Measurements from ENCODE around the gene STUM.

Gene STUM

DNA sequence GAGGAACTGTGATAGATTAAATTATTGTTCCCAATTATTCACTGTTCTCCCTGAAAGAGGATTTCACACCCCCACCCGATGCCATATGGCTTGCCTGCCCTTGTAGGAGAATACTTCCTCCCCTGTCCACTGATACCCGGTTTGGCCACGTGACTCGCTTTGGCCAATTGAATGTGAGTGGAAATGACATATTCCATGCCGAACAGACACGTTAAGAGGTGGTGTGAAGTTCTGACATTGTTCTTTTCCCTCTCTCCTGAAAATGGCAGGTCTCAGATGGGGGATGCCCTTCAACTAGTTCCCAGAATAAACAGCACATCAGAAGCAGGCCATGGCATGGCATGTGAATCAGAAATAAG is 5.3 kb downstream of the STUM start:
- H3K4me2 ChIP-seq (ENCODE audit: insufficient read depth, low read length) = no peak overlapping the region
- no peaks in the 10 kb centered on the region for H3K4me1 ChIP-seq (ENCODE audit: insufficient read depth, low read length)
- no peaks in the 10 kb centered on the region for H3K9me3 ChIP-seq (ENCODE audit: insufficient read depth, low read length, severe bottlenecking)
- H3K36me3 ChIP-seq (ENCODE audit: insufficient read depth, low read length) = no peaks in the 10 kb centered on the region
- no peak overlapping the region for H3K4me3 ChIP-seq (ENCODE audit: low read depth in 1 of 2, low read length in 2 of 2)
- TF ChIP-seq EZH2 (IDR thresholded peaks at IDR 0.05; ENCODE audit: borderline replicate concordance, low read depth, low read length, severe bottlenecking) = no peak
- TF ChIP-seq, protein P1, sequence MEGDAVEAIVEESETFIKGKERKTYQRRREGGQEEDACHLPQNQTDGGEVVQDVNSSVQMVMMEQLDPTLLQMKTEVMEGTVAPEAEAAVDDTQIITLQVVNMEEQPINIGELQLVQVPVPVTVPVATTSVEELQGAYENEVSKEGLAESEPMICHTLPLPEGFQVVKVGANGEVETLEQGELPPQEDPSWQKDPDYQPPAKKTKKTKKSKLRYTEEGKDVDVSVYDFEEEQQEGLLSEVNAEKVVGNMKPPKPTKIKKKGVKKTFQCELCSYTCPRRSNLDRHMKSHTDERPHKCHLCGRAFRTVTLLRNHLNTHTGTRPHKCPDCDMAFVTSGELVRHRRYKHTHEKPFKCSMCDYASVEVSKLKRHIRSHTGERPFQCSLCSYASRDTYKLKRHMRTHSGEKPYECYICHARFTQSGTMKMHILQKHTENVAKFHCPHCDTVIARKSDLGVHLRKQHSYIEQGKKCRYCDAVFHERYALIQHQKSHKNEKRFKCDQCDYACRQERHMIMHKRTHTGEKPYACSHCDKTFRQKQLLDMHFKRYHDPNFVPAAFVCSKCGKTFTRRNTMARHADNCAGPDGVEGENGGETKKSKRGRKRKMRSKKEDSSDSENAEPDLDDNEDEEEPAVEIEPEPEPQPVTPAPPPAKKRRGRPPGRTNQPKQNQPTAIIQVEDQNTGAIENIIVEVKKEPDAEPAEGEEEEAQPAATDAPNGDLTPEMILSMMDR (IDR thresholded peaks at IDR 0.05; ENCODE audit: borderline replicate concordance, extremely low read depth, low read length, poor library complexity, severe bottlenecking) = no peak
- H4K20me1 ChIP-seq (ENCODE audit: insufficient read depth, low read length) = no peaks in the 10 kb centered on the region
- no peak overlapping the region for H2AFZ ChIP-seq (ENCODE audit: low read depth, low read length)
- H3K9ac ChIP-seq (ENCODE audit: low read depth, low read length) = no peak overlapping the region
- H3K79me2 ChIP-seq (ENCODE audit: insufficient read depth, low read length) = no peaks in the 10 kb centered on the region
- ATAC-seq (ENCODE audit: insufficient read depth, low read depth) (no peak), DNase-seq (no peak)
- H3K27me3 ChIP-seq (ENCODE audit: insufficient read depth, low read length, poor library complexity) = peaks cover 12% of the 10 kb centered on the region
- H3K27ac ChIP-seq (ENCODE audit: low read length) = no peak overlapping the region

DNA sequence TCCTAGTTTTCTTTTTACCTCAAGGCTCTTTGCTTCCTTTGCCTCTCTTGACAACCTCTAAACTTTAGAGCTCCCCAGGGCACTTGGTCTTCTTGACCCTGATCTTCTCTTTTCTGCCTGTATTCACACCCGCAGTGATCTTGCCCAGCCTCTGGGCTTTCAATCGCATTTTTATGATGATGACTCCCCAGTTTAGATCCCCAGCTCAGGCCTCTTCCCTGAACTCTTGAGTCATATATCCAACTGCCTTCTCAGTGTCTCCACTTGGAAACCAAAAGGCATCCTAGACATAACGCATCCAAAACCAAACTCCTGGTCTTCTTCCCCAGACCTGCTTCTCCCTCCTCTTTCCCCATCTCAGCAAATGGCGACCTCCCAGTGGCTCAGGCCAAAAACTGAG is 6.5 kb downstream of the STUM start:
- H4K20me1 ChIP-seq (ENCODE audit: insufficient read depth, low read length) = no peaks in the 10 kb centered on the region
- H3K27me3 ChIP-seq (ENCODE audit: insufficient read depth, low read length, poor library complexity) = peaks cover 12% of the 10 kb centered on the region
- TF ChIP-seq, protein P1 (IDR thresholded peaks at IDR 0.05; ENCODE audit: borderline replicate concordance, extremely low read depth, low read length, poor library complexity, severe bottlenecking) = no peak
- TF ChIP-seq EZH2 (IDR thresholded peaks at IDR 0.05; ENCODE audit: borderline replicate concordance, low read depth, low read length, severe bottlenecking) = no peak
- no peaks in the 10 kb centered on the region for H3K79me2 ChIP-seq (ENCODE audit: insufficient read depth, low read length)
- H3K4me1 ChIP-seq (ENCODE audit: insufficient read depth, low read length) = no peaks in the 10 kb centered on the region
- DNase-seq (no peak), ATAC-seq (ENCODE audit: insufficient read depth, low read depth) (no peak)
- no peak overlapping the region for H3K9ac ChIP-seq (ENCODE audit: low read depth, low read length)
- no peaks in the 10 kb centered on the region for H3K9me3 ChIP-seq (ENCODE audit: insufficient read depth, low read length, severe bottlenecking)
- no peaks in the 10 kb centered on the region for H3K36me3 ChIP-seq (ENCODE audit: insufficient read depth, low read length)
- H3K4me3 ChIP-seq (ENCODE audit: low read depth in 1 of 2, low read length in 2 of 2) = no peak overlapping the region
- no peak overlapping the region for H3K27ac ChIP-seq (ENCODE audit: low read length)
- no peak overlapping the region for H2AFZ ChIP-seq (ENCODE audit: low read depth, low read length)
- no peak overlapping the region for H3K4me2 ChIP-seq (ENCODE audit: insufficient read depth, low read length)

DNA sequence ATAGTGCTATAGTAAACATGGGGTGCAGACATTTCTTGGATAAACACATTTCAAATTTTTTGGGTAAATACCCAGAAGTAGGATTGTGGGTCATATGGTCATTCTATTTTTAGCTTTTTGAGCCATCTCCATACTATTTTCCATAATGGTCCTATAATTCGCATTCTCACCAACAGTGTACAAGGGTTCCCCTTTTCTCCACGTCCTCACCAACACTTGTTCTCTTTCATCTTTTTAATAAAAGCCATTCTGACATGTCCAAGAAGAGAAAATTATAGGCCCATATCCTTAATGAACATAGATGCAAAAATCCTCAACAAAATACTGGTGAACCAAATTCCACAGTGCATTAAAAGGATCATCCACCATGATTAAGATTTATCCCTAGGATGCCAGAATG is 8.9 kb downstream of the STUM start:
- ATAC-seq (ENCODE audit: insufficient read depth, low read depth) (no peak), DNase-seq (no peak)
- Histone ChIP-seq H3K27ac (ENCODE audit: low read length) (no peak overlapping the region), H3K4me1 (ENCODE audit: insufficient read depth, low read length) (no peaks in the 10 kb centered on the region), H3K27me3 (ENCODE audit: insufficient read depth, low read length, poor library complexity) (peaks cover 8% of the 10 kb centered on the region), H3K9me3 (ENCODE audit: insufficient read depth, low read length, severe bottlenecking) (no peaks in the 10 kb centered on the region), H3K4me3 (ENCODE audit: low read depth in 1 of 2, low read length in 2 of 2) (no peak overlapping the region), H4K20me1 (ENCODE audit: insufficient read depth, low read length) (no peaks in the 10 kb centered on the region), H3K79me2 (ENCODE audit: insufficient read depth, low read length) (no peaks in the 10 kb centered on the region), H3K36me3 (ENCODE audit: insufficient read depth, low read length) (no peaks in the 10 kb centered on the region), H2AFZ (ENCODE audit: low read depth, low read length) (no peak overlapping the region), H3K9ac (ENCODE audit: low read depth, low read length) (no peak overlapping the region), H3K4me2 (ENCODE audit: insufficient read depth, low read length) (no peak overlapping the region)
- no peak for TF ChIP-seq EZH2 (IDR thresholded peaks at IDR 0.05; ENCODE audit: borderline replicate concordance, low read depth, low read length, severe bottlenecking)
- TF ChIP-seq, protein P1 (IDR thresholded peaks at IDR 0.05; ENCODE audit: borderline replicate concordance, extremely low read depth, low read length, poor library complexity, severe bottlenecking) = no peak

All from DND-41 (cell line).